HG03103 (cell line): ENCODE results near the gene PCBP4.
"Not testable (repeated sequence)": the region's sequence is repeated elsewhere in the genome, so short reads cannot be mapped to it uniquely, and the experiment has no call there.

Experiments used
- ATAC-seq: cut with Tn5 transposase; IDR thresholded peaks from one replicate; pipeline ENCODE4 v1.9.1; 2021; ENCODE audit warnings: low read depth; ENCODE audit not compliant: unreplicated experiment

The PCBP4 gene

GRCh38 chr3:51995346-51996163, 28.3 kb upstream of the PCBP4 start, which contains the start of gene RPL29:
TSS of gene RPL29 (minus strand) at chr3:51995895. CDS start at chr3:51995461, 434 bp downstream.
- peak; percentile 81 for ATAC-seq

- no peak for ATAC-seq
Measured at GRCh38 chr3:51994530-51994929, 27.3 kb upstream of the PCBP4 start.

GRCh38 chr3:51993657-51994056, 26.4 kb upstream of the PCBP4 start:
- ATAC-seq, result not testable (repeated sequence)

GRCh38 chr3:51992017-51992682, 24.9 kb upstream of the PCBP4 start:
- ATAC-seq, result no peak

GRCh38 chr3:51990501-51990971, 23.3 kb upstream of the PCBP4 start:
- ATAC-seq, result not testable (repeated sequence)

DNA sequence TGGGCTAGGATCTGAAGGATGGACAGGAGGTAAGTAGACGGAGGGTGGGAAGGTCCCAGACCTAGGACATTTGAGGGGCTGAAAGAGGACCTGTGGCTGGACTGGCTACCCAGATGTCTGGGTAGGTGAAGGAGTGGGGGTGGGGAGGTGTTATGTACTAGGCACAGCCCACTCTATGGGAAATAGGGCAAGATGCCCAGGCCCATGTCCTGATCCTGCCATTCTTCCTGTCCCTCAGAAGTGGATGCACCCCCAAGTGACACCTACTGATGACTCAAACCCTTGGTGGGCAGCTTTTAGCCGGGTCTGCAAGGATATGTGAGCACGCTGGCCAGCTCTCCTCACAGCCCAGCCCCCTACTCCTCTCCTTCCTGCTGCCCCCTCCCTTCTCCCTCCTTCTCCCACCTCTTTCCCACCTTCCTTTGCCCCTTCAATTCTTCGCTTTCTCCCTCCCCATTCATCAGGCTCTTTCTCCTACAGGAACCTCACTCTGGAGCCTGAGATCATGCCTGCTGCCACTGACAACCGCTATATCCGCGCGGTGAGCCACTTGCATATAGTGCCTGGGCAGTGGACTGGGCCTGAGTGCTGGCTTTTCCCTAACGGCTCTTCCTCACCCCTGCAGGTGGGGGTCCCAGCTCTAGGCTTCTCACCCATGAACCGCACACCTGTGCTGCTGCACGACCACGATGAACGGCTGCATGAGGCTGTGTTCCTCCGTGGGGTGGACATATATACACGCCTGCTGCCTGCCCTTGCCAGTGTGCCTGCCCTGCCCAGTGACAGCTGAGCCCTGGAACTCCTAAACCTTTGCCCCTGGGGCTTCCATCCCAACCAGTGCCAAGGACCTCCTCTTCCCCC, 21.3 kb upstream of the PCBP4 start:
- no peak for ATAC-seq

DNA sequence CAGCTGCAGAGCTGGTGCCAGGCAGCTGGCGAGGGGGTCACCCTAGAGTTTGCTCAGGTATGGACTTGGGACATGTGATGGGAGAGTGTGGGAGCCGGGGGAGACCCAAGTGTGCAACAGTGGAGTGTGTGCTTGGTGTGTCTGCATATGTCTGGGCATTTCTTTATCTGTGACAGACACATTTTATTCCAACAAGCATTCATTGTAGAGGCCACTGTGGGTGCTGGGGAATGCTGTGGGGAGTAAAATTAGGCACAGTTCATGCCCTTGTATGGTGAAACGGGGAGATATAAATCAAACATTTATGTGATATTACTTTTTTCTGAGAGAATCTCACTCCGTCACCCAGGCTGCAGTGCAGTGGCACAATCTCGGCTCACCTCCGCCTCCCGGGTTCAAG, 20.3 kb upstream of the PCBP4 start:
- no peak for ATAC-seq

- ATAC-seq, result no peak
Measured at GRCh38 chr3:51986010-51986947, 19.0 kb upstream of the PCBP4 start.

- no peak for ATAC-seq
Measured at GRCh38 chr3:51985063-51985462, 17.8 kb upstream of the PCBP4 start.

GRCh38 chr3:51984269-51984647, 17.0 kb upstream of the PCBP4 start:
- ATAC-seq, result no peak

DNA sequence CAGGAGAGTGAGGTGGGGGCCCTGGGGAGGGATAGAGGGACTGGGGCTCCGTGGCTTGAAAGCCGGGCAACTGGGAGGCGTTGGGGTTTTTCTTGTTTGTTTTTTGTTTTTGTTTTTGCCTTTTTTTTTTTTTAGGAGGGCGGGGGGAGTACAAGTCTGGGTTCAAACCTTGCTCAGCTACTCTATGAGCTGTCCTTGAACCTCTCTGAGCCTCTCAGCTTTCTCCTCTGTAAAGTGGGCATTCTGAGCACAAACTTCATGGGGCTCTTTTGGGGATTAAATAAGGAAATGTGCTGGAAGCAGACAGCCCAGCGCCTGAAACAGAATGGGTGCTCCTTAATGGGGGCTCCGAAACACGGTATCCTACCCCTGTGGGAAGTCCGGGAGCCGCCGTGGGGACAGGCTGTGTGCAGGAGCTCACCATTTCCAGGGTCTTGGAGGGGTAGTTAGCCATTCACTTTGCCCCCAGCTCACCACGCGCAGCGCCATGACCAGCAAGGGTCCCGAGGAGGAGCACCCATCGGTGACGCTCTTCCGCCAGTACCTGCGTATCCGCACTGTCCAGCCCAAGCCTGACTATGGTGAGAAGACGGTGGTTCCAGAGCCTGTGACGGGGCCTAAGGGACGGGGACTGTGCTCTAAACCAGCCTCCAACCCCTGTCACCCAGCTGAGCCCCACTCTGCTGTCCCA, 16.5 kb upstream of the PCBP4 start:
- no peak for ATAC-seq

DNA sequence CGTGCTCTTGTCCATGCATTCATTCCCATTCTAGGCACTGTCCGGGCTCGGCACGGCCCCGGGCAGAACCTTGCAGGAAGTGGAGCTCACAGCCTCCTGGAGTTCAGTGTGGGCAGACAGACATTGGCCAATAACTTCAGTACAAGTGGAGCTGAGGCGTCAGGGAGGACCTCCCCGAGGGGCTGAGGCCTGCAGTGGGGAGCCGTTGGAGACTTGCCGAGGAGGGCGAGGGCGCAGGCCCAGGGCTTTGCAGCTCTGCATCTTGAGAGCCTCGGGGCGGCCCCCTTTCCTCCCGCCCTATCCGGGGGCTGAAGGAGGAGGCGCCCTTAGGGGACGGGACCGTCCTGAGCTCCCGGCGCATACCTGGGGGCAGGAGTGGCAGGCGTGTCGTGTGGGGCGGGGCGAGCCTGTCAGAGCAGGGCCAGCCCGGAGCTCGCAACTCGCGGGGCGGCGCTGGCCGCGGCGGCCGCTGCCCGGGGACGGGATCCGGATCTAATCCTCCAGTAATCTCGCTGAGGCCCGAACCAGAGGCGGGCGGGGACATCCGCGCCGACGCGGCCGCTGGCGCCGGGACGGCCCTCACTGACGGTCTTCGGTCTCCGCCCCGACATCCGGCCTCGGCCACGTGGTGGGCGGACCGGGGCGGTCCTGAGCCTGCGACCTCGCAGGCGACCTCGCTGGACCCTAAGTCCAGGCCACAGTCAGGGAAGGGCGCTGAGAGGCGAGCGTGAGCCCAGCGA, 15.8 kb upstream of the PCBP4 start, which contains the start of gene ACY1:
Gene ACY1 (plus strand): TSS at position 698 of the 740 bp plus-strand sequence. CDS start 530 bp downstream, outside the sequence.
- ATAC-seq, result peak; percentile 61

- ATAC-seq, result peak; percentile 34
Measured at GRCh38 chr3:51982352-51982837, 15.1 kb upstream of the PCBP4 start.

GRCh38 chr3:51980253-51980652, 13.0 kb upstream of the PCBP4 start:
- ATAC-seq, result no peak

GRCh38 chr3:51978143-51978502, 10.9 kb upstream of the PCBP4 start:
- no peak for ATAC-seq

DNA sequence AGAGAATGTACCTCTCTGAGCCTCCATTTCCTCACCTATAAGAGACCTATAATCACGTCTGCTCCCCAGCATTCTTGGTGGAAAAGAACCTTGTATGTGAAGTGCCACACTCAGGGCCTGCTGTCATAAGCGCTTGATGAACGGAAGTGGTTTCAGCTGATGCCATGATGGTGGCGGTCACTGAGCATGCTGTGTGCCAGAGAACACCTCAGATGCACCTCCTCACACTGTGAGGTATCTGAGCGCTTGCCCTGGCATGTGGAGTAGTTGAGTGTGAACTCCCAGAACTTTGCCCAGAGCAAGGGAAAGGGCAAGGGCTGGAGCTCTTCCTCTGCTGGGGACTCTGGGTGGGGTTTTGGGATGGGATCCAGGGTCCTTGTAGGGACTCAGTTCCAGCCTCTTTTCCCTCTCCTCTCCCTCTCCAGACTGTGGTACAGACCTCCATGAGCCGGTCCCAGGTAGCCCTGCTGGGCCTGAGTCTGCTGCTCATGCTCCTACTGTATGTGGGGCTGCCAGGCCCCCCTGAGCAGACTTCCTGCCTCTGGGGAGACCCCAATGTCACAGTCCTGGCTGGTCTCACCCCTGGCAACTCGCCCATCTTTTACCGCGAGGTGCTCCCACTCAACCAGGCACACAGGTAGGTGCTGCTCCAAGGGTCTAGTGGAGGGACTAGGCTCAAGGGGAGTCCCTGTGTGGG, 10.3 kb upstream of the PCBP4 start:
- no peak for ATAC-seq

DNA sequence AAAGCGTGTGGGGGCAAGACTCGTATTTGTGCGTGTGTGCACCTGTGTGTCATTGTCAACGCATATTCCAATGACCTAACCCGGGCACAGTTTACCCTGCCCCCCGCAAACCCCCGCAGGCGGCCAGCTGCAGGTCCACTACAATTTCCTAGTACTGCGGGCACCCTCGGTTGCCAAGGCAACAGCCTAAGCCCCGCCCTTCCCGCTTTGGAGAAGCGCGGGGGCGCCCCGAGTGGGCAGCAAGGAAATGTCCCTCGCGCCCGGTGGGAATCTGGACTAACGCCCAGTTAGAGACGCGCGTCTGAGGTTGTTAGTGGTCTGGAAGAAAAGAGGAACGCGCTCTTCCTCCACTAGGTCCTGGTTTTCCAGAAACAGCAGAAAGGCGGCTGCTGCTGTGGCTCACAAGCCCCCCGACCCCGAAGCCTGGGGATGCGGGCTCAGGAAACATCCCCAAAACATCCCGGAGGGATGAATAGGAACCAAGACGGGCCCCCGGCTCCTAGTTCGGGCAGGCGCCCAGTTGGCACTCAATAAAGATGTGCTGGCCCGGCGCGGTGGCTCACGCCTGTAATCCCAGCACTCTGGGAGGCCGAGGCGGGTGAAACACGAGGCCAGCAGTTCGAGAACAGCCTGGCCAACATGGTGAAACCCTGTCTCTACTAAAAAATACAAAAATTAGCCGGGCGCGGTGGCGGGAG, 8.7 kb upstream of the PCBP4 start:
- no peak for ATAC-seq
